IMR-90 (cell line): ENCODE results near the gene KRT16. TPM values are rescaled to one million over a fixed set of nuclear protein-coding genes. Genes with fewer than 3 reads are reported as not detected.

Source experiments
- ATAC-seq: fragments of 200-7000 bp; cut with Tn5 transposase; 2 replicates; pipeline ENCODE4 v1.9.1; 2020; ENCODE audit warnings: low read depth, mild to moderate bottlenecking, moderate library complexity
- BruUV-seq: library from RNA; stranded (reverse); fragments of 400-500 nt; replicated peaks from 2 replicates; lab custom pipeline; 2021; lab: Mats Ljungman, UMichigan
- CTCF ChIA-PET: fragments of 300-600 bp; formaldehyde crosslinking; extraction: SDS; loops from one replicate; lab custom pipeline; 2021; ENCODE audit warnings: antibody characterized with exemption; lab: Yijun Ruan, JAX
- POLR2A ChIA-PET: fragments of 300-600 bp; sonication (Branson Sonifier 250); formaldehyde crosslinking; loops from one replicate; lab custom pipeline; 2022; ENCODE audit warnings: antibody characterized with exemption; ENCODE audit not compliant: unreplicated experiment; lab: Charles Lee
- DNase-seq: peaks from one replicate; pipeline ENCODE4 v3.0.0; 2013
- H2AFZ ChIP-seq: replicated peaks from 2 replicates; pipeline ENCODE3; 2013; ENCODE audit warnings: low read length, mild to moderate bottlenecking; ENCODE audit not compliant: poor library complexity
- H2AK5ac ChIP-seq: 2 replicates; pipeline ENCODE4 v1.6.1; 2013; ENCODE audit warnings: low read depth, low read length, inconsistent platforms
- H2AK9ac ChIP-seq: replicated peaks from 2 replicates; pipeline ENCODE3; 2013; ENCODE audit warnings: mild to moderate bottlenecking, low read depth, low read length, moderate library complexity; ENCODE audit not compliant: poor library complexity
- H2BK120ac ChIP-seq: 2 replicates; pipeline ENCODE4 v1.6.1; 2013; ENCODE audit warnings: low read depth, low read length, inconsistent platforms
- H2BK15ac ChIP-seq: 3 replicates; pipeline ENCODE4 v1.6.1; 2013; ENCODE audit warnings: low read depth, low read length, inconsistent platforms
- H2BK20ac ChIP-seq: 2 replicates; pipeline ENCODE4 v1.6.1; 2013; ENCODE audit warnings: low read depth, mild to moderate bottlenecking, inconsistent platforms, low read length, moderate library complexity
- H2BK5ac ChIP-seq: 2 replicates; pipeline ENCODE4 v1.6.1; 2013; ENCODE audit warnings: mild to moderate bottlenecking, low read depth, low read length, inconsistent platforms; ENCODE audit not compliant: poor library complexity, severe bottlenecking
- H3K14ac ChIP-seq: replicated peaks from 2 replicates; pipeline ENCODE4 v1.6.1; 2013; ENCODE audit warnings: low read depth, low read length, inconsistent platforms
- H3K18ac ChIP-seq: 2 replicates; pipeline ENCODE4 v1.6.1; 2013; ENCODE audit warnings: low read depth, low read length, control low read depth
- H3K23ac ChIP-seq: 2 replicates; pipeline ENCODE4 v1.6.1; 2013; ENCODE audit warnings: low read depth, low read length, inconsistent platforms
- H3K27ac ChIP-seq: 2 replicates; pipeline ENCODE4 v1.5.1; 2013; ENCODE audit warnings: mild to moderate bottlenecking, control low read depth, low read length; ENCODE audit not compliant: insufficient read depth
- H3K27me3 ChIP-seq: 2 replicates; pipeline ENCODE4 v1.6.1; 2013; ENCODE audit warnings: low read length; ENCODE audit not compliant: control insufficient read depth, insufficient read depth
- H3K36me3 ChIP-seq: 2 replicates; pipeline ENCODE4 v1.6.1; 2013; ENCODE audit warnings: low read length, mixed read lengths; ENCODE audit not compliant: control insufficient read depth, insufficient read depth
- H3K4ac ChIP-seq: 2 replicates; pipeline ENCODE4 v1.6.1; 2013; ENCODE audit warnings: low read depth, low read length, inconsistent platforms
- H3K4me1 ChIP-seq: 2 replicates; pipeline ENCODE4 v1.6.1; 2013; ENCODE audit warnings: low read length, mixed read lengths; ENCODE audit not compliant: control insufficient read depth, insufficient read depth
- H3K4me2 ChIP-seq: 2 replicates; pipeline ENCODE4 v1.6.1; 2013; ENCODE audit warnings: low read depth, mild to moderate bottlenecking, control low read depth, low read length, moderate library complexity
- H3K4me3 ChIP-seq: 2 replicates; pipeline ENCODE4 v1.5.1; 2013; ENCODE audit warnings: low read depth, mild to moderate bottlenecking, control low read depth, low read length, moderate library complexity; ENCODE audit not compliant: insufficient read depth
- H3K56ac ChIP-seq: 2 replicates; pipeline ENCODE4 v1.6.1; 2013; ENCODE audit warnings: low read length, inconsistent platforms; ENCODE audit not compliant: insufficient read depth; ENCODE audit errors: extremely low read depth
- H3K79me1 ChIP-seq, 2 experiments: 2 replicates each; pipeline ENCODE4 v1.6.1; 2013; ENCODE audit warnings: low read length in 2 of 2, inconsistent platforms in 1 of 2, low read depth in 1 of 2
- H3K9ac ChIP-seq: 2 replicates; pipeline ENCODE4 v1.6.1; 2013; ENCODE audit warnings: low read depth, low read length, control low read depth
- H3K9me1 ChIP-seq: 2 replicates; pipeline ENCODE4 v1.6.1; 2013; ENCODE audit warnings: low read length, inconsistent platforms; ENCODE audit not compliant: insufficient read depth
- H3K9me3 ChIP-seq: 2 replicates; pipeline ENCODE4 v1.6.1; 2013; ENCODE audit warnings: low read length; ENCODE audit not compliant: control insufficient read depth, insufficient read depth
- H4K20me1 ChIP-seq: 2 replicates; pipeline ENCODE4 v1.6.1; 2013; ENCODE audit warnings: low read length, inconsistent platforms; ENCODE audit not compliant: insufficient read depth
- H4K5ac ChIP-seq: 2 replicates; pipeline ENCODE4 v1.6.1; 2013; ENCODE audit warnings: mild to moderate bottlenecking, low read depth, low read length, control low read depth
- H4K8ac ChIP-seq, 2 experiments: 2 replicates each; pipeline ENCODE4 v1.6.1; 2013; ENCODE audit warnings: low read depth in 2 of 2, low read length in 2 of 2, control low read depth in 1 of 2, inconsistent platforms in 1 of 2
- H4K91ac ChIP-seq: 2 replicates; pipeline ENCODE4 v1.6.1; 2013; ENCODE audit warnings: low read depth, low read length, inconsistent platforms; ENCODE audit not compliant: insufficient read depth
- BHLHE40 ChIP-seq: fragments of 150-350 bp; IDR thresholded peaks from 2 replicates; pipeline ENCODE4 v1.6.1; 2016; ENCODE audit warnings: mild to moderate bottlenecking, low read depth, low read length
- CEBPB ChIP-seq: IDR thresholded peaks from 2 replicates; pipeline ENCODE4 v1.6.1; 2012; ENCODE audit warnings: low read depth, low read length, improper control_type of control experiment
- CHD1 ChIP-seq: IDR thresholded peaks from 2 replicates; pipeline ENCODE4 v1.6.1; 2012; ENCODE audit warnings: low read depth, low read length, improper control_type of control experiment
- FOS ChIP-seq: fragments of 150-350 bp; IDR thresholded peaks from 2 replicates; pipeline ENCODE4 v1.6.1; 2016; ENCODE audit warnings: low read depth, low read length
- MAFK ChIP-seq: IDR thresholded peaks from 2 replicates; pipeline ENCODE4 v1.6.1; 2012; ENCODE audit warnings: low read depth, low read length, improper control_type of control experiment
- MAZ ChIP-seq: IDR thresholded peaks from 2 replicates; pipeline ENCODE4 v1.6.1; 2012; ENCODE audit warnings: low read depth, mild to moderate bottlenecking, low read length, improper control_type of control experiment, moderate library complexity, borderline replicate concordance
- MXI1 ChIP-seq: IDR thresholded peaks from 2 replicates; pipeline ENCODE4 v1.6.1; 2012; ENCODE audit warnings: low read depth, mild to moderate bottlenecking, low read length, moderate library complexity, borderline replicate concordance
- NFE2L2 ChIP-seq: fragments of 150-350 bp; IDR thresholded peaks from 2 replicates; pipeline ENCODE4 v1.6.1; 2016; ENCODE audit warnings: low read depth, mild to moderate bottlenecking, low read length
- POLR2A ChIP-seq: IDR thresholded peaks from 2 replicates; pipeline ENCODE4 v1.6.1; 2012; ENCODE audit warnings: mild to moderate bottlenecking, low read depth, low read length
- RAD21 ChIP-seq: IDR thresholded peaks from 2 replicates; pipeline ENCODE4 v1.6.1; 2012; ENCODE audit warnings: low read length, improper control_type of control experiment
- RCOR1 ChIP-seq: IDR thresholded peaks from 2 replicates; pipeline ENCODE4 v1.6.1; 2012; ENCODE audit warnings: mild to moderate bottlenecking, low read length, improper control_type of control experiment; ENCODE audit not compliant: insufficient replicate concordance
- RFX5 ChIP-seq: IDR thresholded peaks from 2 replicates; pipeline ENCODE4 v1.8.0; 2012; ENCODE audit warnings: low read depth, mild to moderate bottlenecking, low read length, moderate library complexity
- SMC3 ChIP-seq: fragments of 150-350 bp; IDR thresholded peaks from 2 replicates; pipeline ENCODE4 v1.6.1; 2016; ENCODE audit warnings: low read depth, mild to moderate bottlenecking, antibody characterized with exemption, low read length, moderate library complexity
- WGBS, 2 experiments: methylation state at CpG; one replicate each; pipeline versions ENCODE4 v1.1.5 to v1.1.7; 2013; ENCODE audit warnings: missing lambda C conversion rate in 2 of 2; ENCODE audit not compliant: insufficient read length in 1 of 2; ENCODE audit errors: extremely low coverage in 2 of 2; 5-methylcytosine and 5-hydroxymethylcytosine counted together
- dilution Hi-C: fragments of 300-500 bp; cut with HindIII; formaldehyde crosslinking; loops from one replicate; pipeline ENCODE4 v1.14.3; 2018; ENCODE audit warnings: low sequenced_read_pairs; ENCODE audit not compliant: unreplicated experiment
- in situ Hi-C: fragments of 300-500 bp; cut with MboI; formaldehyde crosslinking; loops from 3 replicates; pipeline ENCODE4 v1.14.3; 2019; ENCODE audit warnings: low sequenced_read_pairs, inconsistent platforms, mixed read lengths
- intact Hi-C: fragments of 100-400 bp; cut with micrococcal nuclease; formaldehyde crosslinking; loops from 2 replicates; pipeline ENCODE4 v1.10.0; 2022
- polyA plus RNA-seq, 3 experiments: library from polyadenylated mRNA; depleted of rRNA; stranded (reverse); fragments of >200 nt; gene quantifications; 2 replicates each; pipeline ENCODE4 v1.2.3, GENCODE V29; 2012; ENCODE audit warnings: low replicate concordance in 1 of 3
- total RNA-seq: library from RNA; depleted of rRNA; stranded (reverse); fragments of >200 nt; gene quantifications from 2 replicates; pipeline ENCODE4 v1.2.3, GENCODE V29; 2012
- TF ChIP-seq, protein P1 (sequence below): conservative IDR thresholded peaks from 2 replicates; pipeline ENCODE4 v1.5.1; 2012; ENCODE audit warnings: mild to moderate bottlenecking, low read depth, low read length, improper control_type of control experiment
- TF ChIP-seq, protein P2 (sequence below): fragments of 150-350 bp; IDR thresholded peaks from 2 replicates; pipeline ENCODE4 v1.6.1; 2017; ENCODE audit warnings: mild to moderate bottlenecking, antibody characterized with exemption, low read length, low read depth
- TF ChIP-seq, protein P3 (sequence below): fragments of 150-350 bp; IDR thresholded peaks from 2 replicates; pipeline ENCODE4 v1.6.1; 2016; ENCODE audit warnings: low read depth, mild to moderate bottlenecking, low read length, moderate library complexity, borderline replicate concordance

Gene KRT16
- total and polyA plus RNA-seq, 2 of the 4 experiments (the other 2 are of a cell fraction), result not detected

DNA sequence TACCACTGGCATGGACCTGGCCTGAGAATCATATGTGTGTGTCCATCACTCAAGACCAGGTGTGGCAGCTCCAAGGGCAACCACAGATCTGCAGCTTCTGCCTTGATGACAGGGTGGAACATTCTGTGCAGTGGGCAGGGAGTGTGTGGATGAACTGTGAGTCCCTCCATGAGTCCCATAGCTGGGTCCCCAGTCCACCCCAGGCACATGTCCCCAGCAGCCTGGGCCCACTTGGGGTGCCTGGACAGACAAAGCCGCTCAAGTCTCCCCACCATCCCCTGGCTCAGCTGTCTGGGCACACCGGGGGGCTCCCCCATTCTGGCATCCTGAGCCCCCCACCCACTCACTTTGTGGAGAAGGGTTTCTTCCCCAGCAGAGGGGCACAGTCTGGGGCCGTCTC lies 4.6 kb upstream of the KRT16 start:
- Histone ChIP-seq H3K23ac (no peak overlapping the region), H4K91ac (no peak overlapping the region), H3K27ac (no peak overlapping the region), H3K27me3 (peaks cover 35% of the 10 kb centered on the region), H3K9me3 (no peaks in the 10 kb centered on the region), H3K18ac (no peak overlapping the region), H3K4ac (no peak overlapping the region), H4K5ac (no peak overlapping the region), H3K4me3 (no peak overlapping the region), H2BK120ac (no peak overlapping the region), H2BK5ac (no peak overlapping the region), H3K9ac (no peak overlapping the region), H2BK15ac (no peak overlapping the region), H3K4me1 (no peaks in the 10 kb centered on the region), H2AFZ (no peak overlapping the region), H3K36me3 (no peaks in the 10 kb centered on the region), H3K4me2 (no peak overlapping the region), H4K20me1 (no peaks in the 10 kb centered on the region), H3K56ac (no peak overlapping the region), H3K9me1 (no peaks in the 10 kb centered on the region), H4K8ac (no peak overlapping the region), H3K14ac (no peak overlapping the region), H2AK5ac (no peak overlapping the region), H3K79me1 (no peaks in the 10 kb centered on the region), H2AK9ac (no peak overlapping the region), H2BK20ac (no peak overlapping the region)
- WGBS, 2 experiments, result no CpG with 5 or more reads among the region's 3 CpGs
- intact Hi-C loops, result no loop called here
- TF ChIP-seq MAZ, result no peak
- TF ChIP-seq BHLHE40, result no peak
- TF ChIP-seq, protein P1, sequence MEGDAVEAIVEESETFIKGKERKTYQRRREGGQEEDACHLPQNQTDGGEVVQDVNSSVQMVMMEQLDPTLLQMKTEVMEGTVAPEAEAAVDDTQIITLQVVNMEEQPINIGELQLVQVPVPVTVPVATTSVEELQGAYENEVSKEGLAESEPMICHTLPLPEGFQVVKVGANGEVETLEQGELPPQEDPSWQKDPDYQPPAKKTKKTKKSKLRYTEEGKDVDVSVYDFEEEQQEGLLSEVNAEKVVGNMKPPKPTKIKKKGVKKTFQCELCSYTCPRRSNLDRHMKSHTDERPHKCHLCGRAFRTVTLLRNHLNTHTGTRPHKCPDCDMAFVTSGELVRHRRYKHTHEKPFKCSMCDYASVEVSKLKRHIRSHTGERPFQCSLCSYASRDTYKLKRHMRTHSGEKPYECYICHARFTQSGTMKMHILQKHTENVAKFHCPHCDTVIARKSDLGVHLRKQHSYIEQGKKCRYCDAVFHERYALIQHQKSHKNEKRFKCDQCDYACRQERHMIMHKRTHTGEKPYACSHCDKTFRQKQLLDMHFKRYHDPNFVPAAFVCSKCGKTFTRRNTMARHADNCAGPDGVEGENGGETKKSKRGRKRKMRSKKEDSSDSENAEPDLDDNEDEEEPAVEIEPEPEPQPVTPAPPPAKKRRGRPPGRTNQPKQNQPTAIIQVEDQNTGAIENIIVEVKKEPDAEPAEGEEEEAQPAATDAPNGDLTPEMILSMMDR, result no peak
- TF ChIP-seq CHD1, result no peak
- no peak for TF ChIP-seq RCOR1
- TF ChIP-seq POLR2A, result no peak
- TF ChIP-seq SMC3, result no peak
- TF ChIP-seq, protein P2, sequence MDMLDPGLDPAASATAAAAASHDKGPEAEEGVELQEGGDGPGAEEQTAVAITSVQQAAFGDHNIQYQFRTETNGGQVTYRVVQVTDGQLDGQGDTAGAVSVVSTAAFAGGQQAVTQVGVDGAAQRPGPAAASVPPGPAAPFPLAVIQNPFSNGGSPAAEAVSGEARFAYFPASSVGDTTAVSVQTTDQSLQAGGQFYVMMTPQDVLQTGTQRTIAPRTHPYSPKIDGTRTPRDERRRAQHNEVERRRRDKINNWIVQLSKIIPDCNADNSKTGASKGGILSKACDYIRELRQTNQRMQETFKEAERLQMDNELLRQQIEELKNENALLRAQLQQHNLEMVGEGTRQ, result no peak
- TF ChIP-seq RFX5, result no peak
- TF ChIP-seq MAFK, result no peak
- TF ChIP-seq FOS, result no peak
- no peak for TF ChIP-seq CEBPB
- TF ChIP-seq NFE2L2, result no peak
- TF ChIP-seq RAD21, result no peak
- TF ChIP-seq MXI1, result no peak
- TF ChIP-seq, protein P3, sequence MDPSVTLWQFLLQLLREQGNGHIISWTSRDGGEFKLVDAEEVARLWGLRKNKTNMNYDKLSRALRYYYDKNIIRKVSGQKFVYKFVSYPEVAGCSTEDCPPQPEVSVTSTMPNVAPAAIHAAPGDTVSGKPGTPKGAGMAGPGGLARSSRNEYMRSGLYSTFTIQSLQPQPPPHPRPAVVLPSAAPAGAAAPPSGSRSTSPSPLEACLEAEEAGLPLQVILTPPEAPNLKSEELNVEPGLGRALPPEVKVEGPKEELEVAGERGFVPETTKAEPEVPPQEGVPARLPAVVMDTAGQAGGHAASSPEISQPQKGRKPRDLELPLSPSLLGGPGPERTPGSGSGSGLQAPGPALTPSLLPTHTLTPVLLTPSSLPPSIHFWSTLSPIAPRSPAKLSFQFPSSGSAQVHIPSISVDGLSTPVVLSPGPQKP, result no peak
- dilution Hi-C loops, result no loop called here
- BruUV-seq, result no TSS peak
- ChIA-PET CTCF (no interaction called here), POLR2A (no interaction called here)
- DNase-seq, result no peak
- no peak for ATAC-seq
- in situ Hi-C loops, result no loop called here
